Fibroblast of gingiva (primary cell): ENCODE data around the gene IL13RA2.
A peak's percentile ranks its signal among the peaks of the same experiment; 100 is the strongest.

Experiments used
- DNase-seq: peaks from one replicate; pipeline ENCODE4 v3.0.0-alpha.2; 2011; ENCODE audit warnings: low read depth

Gene IL13RA2

GRCh38 chrX:114985967-114986592 is 31.3 kb downstream of the IL13RA2 start:
- peak; percentile 21 for DNase-seq

GRCh38 chrX:114976292-114976691 is 41.1 kb downstream of the IL13RA2 start:
- DNase-seq: no peak

DNA sequence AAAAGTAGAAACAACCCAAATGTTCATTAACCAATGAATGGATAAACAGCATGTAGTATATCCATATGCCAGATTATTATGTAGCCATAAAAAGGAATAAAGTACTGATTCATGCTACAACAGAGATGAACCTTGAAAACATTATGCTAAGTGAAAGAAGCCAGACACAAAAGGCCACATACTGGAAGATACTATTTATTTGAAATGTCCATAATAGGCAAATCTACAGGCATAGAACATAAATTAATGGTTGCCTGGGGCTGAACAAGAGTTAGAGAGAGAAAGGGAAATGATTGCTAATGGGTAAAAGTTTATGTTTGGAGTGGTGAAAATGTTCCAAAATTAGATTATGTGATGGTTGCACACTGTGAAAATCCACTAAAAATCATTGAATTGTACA is 44.4 kb downstream of the IL13RA2 start:
- no peak for DNase-seq

- DNase-seq: peak; percentile 1
Observed at GRCh38 chrX:114970806-114971205, 46.6 kb downstream of the IL13RA2 start.

- no peak for DNase-seq
Observed at GRCh38 chrX:114964374-114964773, 53.0 kb downstream of the IL13RA2 start.

DNA sequence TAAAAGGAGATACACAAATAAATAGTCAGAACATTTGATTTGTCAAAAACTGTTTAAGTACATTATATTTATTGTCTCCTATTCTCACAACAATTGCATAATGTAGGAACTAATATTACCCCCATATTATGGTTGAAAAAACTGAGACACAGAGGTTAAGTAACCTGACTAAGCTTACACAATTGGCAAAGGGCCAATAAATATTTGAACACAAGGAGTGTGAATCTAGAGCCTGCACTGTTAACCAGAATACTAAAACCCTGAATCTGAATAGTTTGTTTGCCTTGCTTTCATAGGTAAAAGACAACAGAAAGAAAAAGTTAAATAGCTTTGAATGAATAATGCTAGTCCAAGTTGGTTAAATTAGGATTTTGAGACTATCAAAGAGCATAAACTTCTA is 55.2 kb downstream of the IL13RA2 start:
- DNase-seq: no peak

DNA sequence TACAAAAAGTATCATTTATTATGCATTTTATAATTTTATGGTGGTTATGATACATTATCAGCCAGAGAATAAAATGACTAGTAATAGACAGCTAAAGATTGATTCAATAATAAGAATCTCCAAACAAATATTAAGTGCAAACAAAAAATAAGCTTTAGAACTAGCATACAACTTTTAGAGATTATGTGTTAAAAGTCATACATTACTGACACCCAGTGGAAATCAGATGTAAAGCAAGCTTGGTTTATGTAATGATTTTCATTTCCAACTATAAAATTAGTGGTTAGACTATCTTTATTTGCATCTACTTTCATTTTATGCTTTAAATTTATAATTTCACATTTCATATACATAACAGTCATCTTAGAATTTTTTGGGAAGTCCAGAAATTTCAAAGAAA is 57.7 kb downstream of the IL13RA2 start:
- peak; percentile 0 for DNase-seq
